ENCODE measurements around the gene PYGB.

DNA sequence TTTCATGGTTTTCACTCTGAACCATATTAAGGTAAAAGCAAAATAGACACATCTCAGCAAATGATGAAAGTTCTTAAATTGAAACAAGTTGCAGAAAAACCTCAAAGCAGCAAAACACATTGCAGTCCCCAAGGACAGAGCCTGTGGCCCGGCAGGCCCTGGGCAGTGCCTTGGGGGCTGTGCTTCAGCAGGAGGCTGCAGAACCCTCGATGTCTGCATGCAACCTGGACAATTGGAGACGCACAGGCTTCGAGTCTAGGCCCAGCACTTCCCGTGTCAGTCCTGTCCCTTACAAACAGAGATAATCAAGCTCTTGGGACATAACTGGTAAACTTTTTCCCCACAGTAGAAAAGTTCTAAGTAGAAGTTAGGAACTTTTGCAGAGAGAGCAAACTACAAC, 9.2 kb downstream of the PYGB start:
- TF ChIP-seq ZNF341 (tag by site-specific recombination; IDR thresholded peaks at IDR 0.05; ENCODE audit: low read depth) (no peak), ZFP69B (tag by site-specific recombination; IDR thresholded peaks at IDR 0.05) (no peak)
